Keratinocyte (primary cell): Measurements from ENCODE around the gene COL4A5. TPM values are rescaled to one million over a fixed set of nuclear protein-coding genes. Genes with fewer than 3 reads are reported as not detected.
"Not testable (repeated sequence)": the region's sequence is repeated elsewhere in the genome, so short reads cannot be mapped to it uniquely, and the experiment has no call there.

Experiments used
- DNase-seq: peaks from one replicate; pipeline ENCODE4 v3.0.0-alpha.2; 2011; ENCODE audit warnings: low read depth, missing footprints, low spot score
- FAIRE-seq: peaks from 2 replicates; lab custom pipeline; 2011; peaks lifted over from hg19 to GRCh38; lab: Jason Lieb, UNC
- H2AFZ ChIP-seq: 2 replicates; pipeline ENCODE4 v1.6.0; 2012; ENCODE audit warnings: low read length, control low read depth, inconsistent platforms; ENCODE audit not compliant: control insufficient read depth
- H3K27ac ChIP-seq: 2 replicates; pipeline ENCODE4 v1.5.1; 2011; ENCODE audit warnings: low read length; ENCODE audit not compliant: control insufficient read depth, insufficient read depth
- H3K27me3 ChIP-seq: 3 replicates; pipeline ENCODE4 v1.6.0; 2011; ENCODE audit warnings: low read length; ENCODE audit not compliant: control insufficient read depth, insufficient read depth; ENCODE audit errors: extremely low read depth
- H3K36me3 ChIP-seq, 2 experiments: 2 replicates in 1 of 2; 3 replicates in 1 of 2; pipeline ENCODE4 v1.5.1; 2011; ENCODE audit warnings: low read length in 2 of 2, mild to moderate bottlenecking in 1 of 2; ENCODE audit not compliant: control insufficient read depth in 2 of 2, insufficient read depth in 2 of 2; ENCODE audit errors: extremely low read depth in 1 of 2
- H3K4me1 ChIP-seq: 3 replicates; pipeline ENCODE4 v1.5.1; 2011; ENCODE audit warnings: low read length; ENCODE audit not compliant: control insufficient read depth, insufficient read depth; ENCODE audit errors: extremely low read depth
- H3K4me2 ChIP-seq: 3 replicates; pipeline ENCODE4 v1.6.0; 2011; ENCODE audit warnings: low read depth, low read length; ENCODE audit not compliant: control insufficient read depth, insufficient read depth; ENCODE audit errors: extremely low read depth
- H3K4me3 ChIP-seq, 3 experiments: fragments of 200-600 bp in 1 of 3; sonication (generic) in 1 of 3; 2 replicates in 2 of 3; 3 replicates in 1 of 3; pipeline ENCODE4 v1.5.1; 2011 to 2016; ENCODE audit warnings: low read length in 3 of 3, mild to moderate bottlenecking in 3 of 3, control low read depth in 2 of 3, inconsistent platforms in 1 of 3, low read depth in 1 of 3, mixed read lengths in 1 of 3, mixed run types in 1 of 3, moderate library complexity in 1 of 3; ENCODE audit not compliant: control insufficient read depth in 2 of 3, insufficient read depth in 2 of 3; ENCODE audit errors: extremely low read depth in 1 of 3
- H3K79me2 ChIP-seq: 2 replicates; pipeline ENCODE4 v1.6.0; 2012; ENCODE audit warnings: low read length; ENCODE audit not compliant: control insufficient read depth, insufficient read depth
- H3K9ac ChIP-seq: 3 replicates; pipeline ENCODE4 v1.6.0; 2011; ENCODE audit warnings: low read length; ENCODE audit not compliant: control insufficient read depth, insufficient read depth; ENCODE audit errors: extremely low read depth
- H3K9me1 ChIP-seq: 3 replicates; pipeline ENCODE4 v1.6.0; 2011; ENCODE audit warnings: low read length; ENCODE audit not compliant: control insufficient read depth, insufficient read depth; ENCODE audit errors: extremely low read depth
- H3K9me3 ChIP-seq: 2 replicates; pipeline ENCODE4 v1.5.1; 2012; ENCODE audit warnings: low read depth, low read length; ENCODE audit not compliant: control insufficient read depth
- H4K20me1 ChIP-seq: 3 replicates; pipeline ENCODE4 v1.6.0; 2011; ENCODE audit warnings: low read length; ENCODE audit not compliant: control insufficient read depth, insufficient read depth; ENCODE audit errors: extremely low read depth
- CTCF ChIP-seq, 3 experiments: IDR thresholded peaks in 1 of 3; conservative IDR thresholded peaks in 1 of 3; optimal IDR thresholded peaks in 1 of 3; 2 replicates in 2 of 3; 3 replicates in 1 of 3; pipeline versions ENCODE3 to v1.5.1; 2011; ENCODE audit warnings: low read length in 3 of 3, mild to moderate bottlenecking in 3 of 3, moderate library complexity in 2 of 3, control low read depth in 1 of 3, inconsistent platforms in 1 of 3; ENCODE audit not compliant: insufficient read depth in 2 of 3; ENCODE audit errors: extremely low read depth in 1 of 3
- EZH2 ChIP-seq: IDR thresholded peaks from one replicate; pipeline ENCODE4 v1.6.1; 2012; ENCODE audit warnings: inconsistent platforms, mild to moderate bottlenecking, low read length, moderate library complexity
- dilution Hi-C: fragments of 300-500 bp; cut with MboI; formaldehyde crosslinking; loops from one replicate; pipeline ENCODE4 v1.7.0; 2020; ENCODE audit warnings: low sequenced_read_pairs; ENCODE audit not compliant: extremely low pct_ligation_motif_present
- polyA minus RNA-seq, 3 experiments: library from RNA; depleted of rRNA, polyadenylated mRNA; stranded (reverse); fragments of >200 nt; gene quantifications; 1 replicate in 1 of 3; 2 replicates in 1 of 3; 3 replicates in 1 of 3; pipeline ENCODE4 v1.2.3, GENCODE V29; 2011
- polyA plus RNA-seq, 5 experiments: library from polyadenylated mRNA; depleted of rRNA in 3 of 5; stranded (reverse) in 3 of 5; stranded (forward) in 1 of 5; unstranded in 1 of 5; fragments of >200 nt; gene quantifications; 1 replicate in 1 of 5; 2 replicates in 3 of 5; 3 replicates in 1 of 5; pipeline versions ENCODE4 v1.2.1 to v1.2.3, GENCODE V29; 2011 to 2012; ENCODE audit warnings: missing spikeins in 2 of 5, low read depth in 1 of 5, low replicate concordance in 1 of 5

The COL4A5 gene
- polyA plus RNA-seq (42.4 to 81.5 TPM (median 53.2 TPM) in 3 replicates), polyA minus RNA-seq (39.8 to 170 TPM (median 104 TPM) in 3 replicates)
- polyA plus RNA-seq (2011; ENCODE audit: low read depth) = 16.3 TPM
- polyA plus RNA-seq (2011; cell fraction: cytosol; rRNA removed) = 8.9 and 14.2 TPM in 2 replicates
- 219 and 282 TPM in 2 replicates for polyA plus RNA-seq (2011; cell fraction: nucleus; rRNA removed)
- 27.5 and 29.1 TPM in 2 replicates for polyA plus RNA-seq (2012; ENCODE audit: low replicate concordance)
- polyA minus RNA-seq (2011; cell fraction: cytosol; rRNA and poly(A)+ RNA removed) = 17.3 TPM
- polyA minus RNA-seq (2011; cell fraction: nucleus; rRNA and poly(A)+ RNA removed) = 151 and 221 TPM in 2 replicates

DNA sequence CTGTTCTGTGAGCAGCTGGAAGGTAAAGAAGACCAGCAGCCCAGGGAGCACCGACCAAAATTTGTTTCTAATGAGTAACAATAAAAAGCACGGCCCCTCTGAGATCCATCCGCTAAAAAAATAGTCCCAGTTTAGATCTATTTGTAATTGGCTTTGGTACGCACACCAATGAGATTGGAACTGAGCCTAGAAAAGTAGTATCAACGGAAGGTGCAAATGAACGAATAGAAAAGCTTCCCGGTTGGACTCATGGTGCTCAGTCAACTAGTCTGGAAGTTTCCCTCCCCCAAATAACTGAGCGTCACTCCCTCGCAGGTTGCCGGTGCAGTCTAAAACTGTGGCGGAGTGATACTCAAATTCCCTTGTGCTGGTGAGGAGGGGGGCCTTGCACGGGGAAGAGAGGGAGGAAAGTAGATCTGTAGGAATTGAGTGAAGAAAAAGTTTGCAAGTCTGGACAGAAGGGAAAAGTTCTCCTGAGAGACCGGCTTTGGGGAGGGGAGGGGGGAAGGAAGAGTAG lies at the start of gene COL4A5:
Gene COL4A5 (plus strand): TSS at position 413 of the 517 bp plus-strand sequence. CDS start 288 bp downstream, outside the sequence.
- dilution Hi-C loops = no loop called here
- H3K9me3 ChIP-seq = no peaks in the 10 kb centered on the region
- H3K27me3 ChIP-seq = peaks cover 8% of the 10 kb centered on the region
- H3K9me1 ChIP-seq = no peaks in the 10 kb centered on the region
- DNase-seq (peak; percentile 69), FAIRE-seq (no peak)
- peak within 1 kb of the TSS; percentile 77 for H3K9ac ChIP-seq
- peak within 1 kb of the TSS; percentile 81 for H3K4me2 ChIP-seq
- peak within 1 kb of the TSS; percentile 78 for H3K27ac ChIP-seq
- H3K79me2 ChIP-seq = peaks cover 48% of the 10 kb centered on the region
- peak within 1 kb of the TSS; percentile 64 to 80 (median 70) for H3K4me3 ChIP-seq
- TF ChIP-seq CTCF (optimal IDR thresholded peaks at IDR 0.05 in 1 of 3, IDR thresholded peaks at IDR 0.05 in 1 of 3, conservative IDR thresholded peaks at IDR 0.05 in 1 of 3; ENCODE audit: extremely low read depth in 1 of 3, insufficient read depth in 2 of 3, low read length in 3 of 3) (no peak), EZH2 (no peak)
- H2AFZ ChIP-seq = no peak within 1 kb of the TSS
- H4K20me1 ChIP-seq = no peaks in the 10 kb centered on the region
- no peaks in the 10 kb centered on the region for H3K36me3 ChIP-seq
- no peaks in the 10 kb centered on the region for H3K4me1 ChIP-seq

- H3K79me2 ChIP-seq, H3K9me1 ChIP-seq, H3K27ac ChIP-seq, H3K9me3 ChIP-seq, H3K27me3 ChIP-seq, dilution Hi-C loops, H3K4me2 ChIP-seq, H3K9ac ChIP-seq, H2AFZ ChIP-seq, H3K36me3 ChIP-seq, H4K20me1 ChIP-seq, H3K4me3 ChIP-seq, DNase-seq, H3K4me1 ChIP-seq, FAIRE-seq: not testable (repeated sequence)
Measured at GRCh38 chrX:108390976-108391717, 48.5 kb upstream of the COL4A5 start.
